ENCODE data around the gene EPB41.
A peak's percentile ranks its signal among the peaks of the same experiment; 100 is the strongest.

The EPB41 gene

DNA sequence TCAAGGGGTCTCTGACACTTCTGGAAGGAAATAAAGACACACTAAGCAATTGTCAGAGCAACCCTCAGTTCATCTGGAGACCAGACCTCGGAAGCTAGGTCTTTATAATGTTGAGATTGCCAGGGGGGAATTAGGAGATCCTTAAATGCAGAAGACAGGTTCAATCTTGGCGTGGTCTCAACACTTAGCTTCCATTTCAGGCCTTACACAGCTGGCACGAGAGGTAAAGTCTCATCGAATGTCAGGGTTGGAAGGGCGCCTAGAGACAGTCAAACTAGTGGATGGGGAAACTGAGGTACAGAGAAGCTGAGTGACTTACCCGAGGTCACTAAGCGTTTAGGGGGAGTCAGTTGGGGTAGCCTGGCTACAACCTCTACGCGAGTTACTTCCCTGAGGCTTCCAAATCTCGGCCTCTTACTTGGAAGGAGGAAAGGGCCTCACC is 562 bp upstream of the EPB41 start:
- H3K4me3 ChIP-seq (IDR thresholded peaks at IDR 0.05; ENCODE audit: insufficient read depth, low read depth, low read length): no peak overlapping the region
- peak overlapping the region; percentile 88 for H3K4me2 ChIP-seq
- H3K9ac ChIP-seq: peak overlapping the region; percentile 68; the same call in 1 of the 2 replicates
- H3K36me3 ChIP-seq (ENCODE audit: insufficient read depth): no peaks in the 10 kb centered on the region
- peak overlapping the region; percentile 18; the same call in 1 of the 2 replicates for H2AFZ ChIP-seq (ENCODE audit: low read depth)
- TF ChIP-seq, protein P1, sequence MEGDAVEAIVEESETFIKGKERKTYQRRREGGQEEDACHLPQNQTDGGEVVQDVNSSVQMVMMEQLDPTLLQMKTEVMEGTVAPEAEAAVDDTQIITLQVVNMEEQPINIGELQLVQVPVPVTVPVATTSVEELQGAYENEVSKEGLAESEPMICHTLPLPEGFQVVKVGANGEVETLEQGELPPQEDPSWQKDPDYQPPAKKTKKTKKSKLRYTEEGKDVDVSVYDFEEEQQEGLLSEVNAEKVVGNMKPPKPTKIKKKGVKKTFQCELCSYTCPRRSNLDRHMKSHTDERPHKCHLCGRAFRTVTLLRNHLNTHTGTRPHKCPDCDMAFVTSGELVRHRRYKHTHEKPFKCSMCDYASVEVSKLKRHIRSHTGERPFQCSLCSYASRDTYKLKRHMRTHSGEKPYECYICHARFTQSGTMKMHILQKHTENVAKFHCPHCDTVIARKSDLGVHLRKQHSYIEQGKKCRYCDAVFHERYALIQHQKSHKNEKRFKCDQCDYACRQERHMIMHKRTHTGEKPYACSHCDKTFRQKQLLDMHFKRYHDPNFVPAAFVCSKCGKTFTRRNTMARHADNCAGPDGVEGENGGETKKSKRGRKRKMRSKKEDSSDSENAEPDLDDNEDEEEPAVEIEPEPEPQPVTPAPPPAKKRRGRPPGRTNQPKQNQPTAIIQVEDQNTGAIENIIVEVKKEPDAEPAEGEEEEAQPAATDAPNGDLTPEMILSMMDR (conservative IDR thresholded peaks at IDR 0.05; ENCODE audit: low read depth, low read length): no peak
- H3K27ac ChIP-seq: peak overlapping the region; percentile 19; the same call in 1 of the 2 replicates
- no peaks in the 10 kb centered on the region for H4K20me1 ChIP-seq (ENCODE audit: insufficient read depth)
- H3K4me1 ChIP-seq (ENCODE audit: low read depth, poor library complexity, severe bottlenecking): peaks cover 26% of the 10 kb centered on the region
- no peaks in the 10 kb centered on the region for H3K27me3 ChIP-seq (ENCODE audit: insufficient read depth, low read depth)
- H3K79me2 ChIP-seq (ENCODE audit: insufficient read depth, low read depth): peaks cover 32% of the 10 kb centered on the region; the same call in 1 of the 2 replicates

DNA sequence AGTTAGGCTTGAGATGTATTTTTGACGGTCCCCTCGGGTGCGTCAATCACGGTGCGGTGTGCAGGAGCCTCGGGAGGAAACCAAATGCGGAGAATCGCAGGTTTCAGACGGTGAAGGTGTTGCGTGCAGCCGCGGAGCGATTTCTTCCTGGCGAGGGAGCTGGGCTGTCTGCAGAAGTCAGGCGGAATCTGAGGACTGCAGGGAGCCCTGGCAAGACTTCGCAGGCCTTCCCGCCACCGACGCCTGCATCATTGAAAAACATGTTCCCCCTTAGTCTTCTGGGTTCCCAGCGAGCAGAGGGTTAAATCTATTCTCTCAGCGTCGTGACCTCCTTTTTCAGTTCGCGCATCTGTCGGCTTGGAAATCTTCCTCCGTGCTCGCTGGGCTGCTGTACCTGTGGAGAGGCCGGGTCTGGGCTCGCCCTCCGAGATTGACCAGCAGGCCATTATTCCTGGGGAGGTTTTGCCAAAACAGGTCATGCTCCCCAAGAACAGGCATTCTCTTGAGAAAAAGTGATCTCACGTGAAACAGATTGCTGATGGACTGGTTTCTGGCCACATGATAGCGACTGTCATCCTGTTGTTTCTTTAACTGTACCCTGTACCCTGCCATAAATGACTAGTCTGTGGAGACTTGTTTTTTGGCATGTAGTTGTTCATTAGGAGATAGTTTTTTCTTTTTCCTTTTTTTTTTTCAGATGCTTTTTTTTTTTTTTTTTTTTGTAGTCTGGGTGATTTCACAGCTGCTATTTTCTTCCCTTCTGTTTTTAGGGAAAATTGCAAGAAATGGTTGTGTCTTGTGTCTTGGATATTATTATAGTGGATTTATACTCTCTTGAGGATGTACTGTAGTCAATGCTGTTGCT is 894 bp downstream of the EPB41 start:
- TF ChIP-seq, protein P1 (conservative IDR thresholded peaks at IDR 0.05; ENCODE audit: low read depth, low read length): no peak

DNA sequence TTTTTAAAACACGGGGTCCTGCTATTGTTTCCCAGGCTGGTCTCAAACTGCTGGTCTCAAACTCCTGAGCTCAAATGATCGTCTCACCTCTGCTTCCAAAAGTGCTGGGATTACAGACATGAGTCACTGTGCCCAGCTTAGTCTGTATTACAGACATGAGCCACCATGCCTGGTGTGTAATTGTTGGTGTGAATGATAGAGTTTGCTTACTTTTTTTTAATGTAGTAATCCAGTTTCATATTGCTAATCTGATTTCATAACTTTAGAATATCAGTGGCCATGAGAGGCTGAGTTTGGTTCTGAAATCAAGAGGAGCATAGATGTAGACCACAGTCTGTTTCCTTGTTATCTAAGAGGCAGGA is 3.4 kb downstream of the EPB41 start:
- H3K9ac ChIP-seq: no peak overlapping the region
- H3K27me3 ChIP-seq (ENCODE audit: insufficient read depth, low read depth): no peaks in the 10 kb centered on the region
- H2AFZ ChIP-seq (ENCODE audit: low read depth): no peak overlapping the region
- H3K79me2 ChIP-seq (ENCODE audit: insufficient read depth, low read depth): peaks cover 46% of the 10 kb centered on the region; the same call in 1 of the 2 replicates
- no peak overlapping the region for H3K27ac ChIP-seq
- TF ChIP-seq, protein P1 (conservative IDR thresholded peaks at IDR 0.05; ENCODE audit: low read depth, low read length): no peak
- no peaks in the 10 kb centered on the region for H4K20me1 ChIP-seq (ENCODE audit: insufficient read depth)
- H3K4me2 ChIP-seq: no peak overlapping the region
- H3K4me3 ChIP-seq (IDR thresholded peaks at IDR 0.05; ENCODE audit: insufficient read depth, low read depth, low read length): no peak overlapping the region
- no peaks in the 10 kb centered on the region for H3K36me3 ChIP-seq (ENCODE audit: insufficient read depth)
- peaks cover 26% of the 10 kb centered on the region for H3K4me1 ChIP-seq (ENCODE audit: low read depth, poor library complexity, severe bottlenecking)

More for the DNA sequence above, 894 bp downstream of the EPB41 start:
- peak overlapping the region; percentile 57; the same call in 1 of the 2 replicates for H3K27ac ChIP-seq
- H4K20me1 ChIP-seq (ENCODE audit: insufficient read depth): no peaks in the 10 kb centered on the region
- no peaks in the 10 kb centered on the region for H3K27me3 ChIP-seq (ENCODE audit: insufficient read depth, low read depth)
- peaks cover 26% of the 10 kb centered on the region for H3K4me1 ChIP-seq (ENCODE audit: low read depth, poor library complexity, severe bottlenecking)
- peak overlapping the region; percentile 41; the same call in 1 of the 2 replicates for H2AFZ ChIP-seq (ENCODE audit: low read depth)
- peak overlapping the region; percentile 88 for H3K4me2 ChIP-seq
- no peaks in the 10 kb centered on the region for H3K36me3 ChIP-seq (ENCODE audit: insufficient read depth)
- H3K79me2 ChIP-seq (ENCODE audit: insufficient read depth, low read depth): peaks cover 45% of the 10 kb centered on the region; the same call in 1 of the 2 replicates
- H3K4me3 ChIP-seq (IDR thresholded peaks at IDR 0.05; ENCODE audit: insufficient read depth, low read depth, low read length): no peak overlapping the region
- peak overlapping the region; percentile 68; the same call in 1 of the 2 replicates for H3K9ac ChIP-seq

DNA sequence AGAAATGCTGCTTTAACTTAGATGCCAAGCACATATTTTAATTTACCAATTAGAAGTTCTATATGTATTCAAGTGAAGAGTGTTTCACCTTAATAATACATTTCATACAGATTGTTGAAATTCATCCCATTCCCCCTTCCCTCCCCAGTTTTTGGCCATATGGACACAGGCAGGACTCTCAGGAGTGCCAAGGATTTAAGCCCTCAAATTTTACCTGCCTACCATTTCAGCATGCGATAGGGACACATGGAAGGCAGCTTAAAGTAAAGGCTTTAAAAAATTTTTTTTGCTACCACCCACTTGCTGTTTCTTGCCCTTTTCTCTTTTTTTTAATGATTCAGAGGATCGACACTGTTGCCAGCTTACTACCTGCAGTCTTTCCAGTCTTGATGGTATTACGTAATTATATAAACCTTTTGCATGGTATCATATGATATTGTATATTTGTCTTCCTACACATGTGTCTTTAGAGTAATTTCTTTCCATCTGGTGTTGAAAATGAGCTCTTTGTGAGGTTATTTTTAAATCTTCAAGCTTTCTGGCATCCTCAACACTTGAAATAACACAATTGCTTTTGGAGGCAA is 7.0 kb downstream of the EPB41 start:
- H3K4me3 ChIP-seq (IDR thresholded peaks at IDR 0.05; ENCODE audit: insufficient read depth, low read depth, low read length): no peak overlapping the region
- peaks cover 55% of the 10 kb centered on the region for H3K79me2 ChIP-seq (ENCODE audit: insufficient read depth, low read depth)
- no peaks in the 10 kb centered on the region for H3K36me3 ChIP-seq (ENCODE audit: insufficient read depth)
- H2AFZ ChIP-seq (ENCODE audit: low read depth): no peak overlapping the region
- no peaks in the 10 kb centered on the region for H4K20me1 ChIP-seq (ENCODE audit: insufficient read depth)
- H3K27ac ChIP-seq: no peak overlapping the region
- H3K4me2 ChIP-seq: no peak overlapping the region
- TF ChIP-seq, protein P1 (conservative IDR thresholded peaks at IDR 0.05; ENCODE audit: low read depth, low read length): no peak
- H3K4me1 ChIP-seq (ENCODE audit: low read depth, poor library complexity, severe bottlenecking): peaks cover 19% of the 10 kb centered on the region
- no peaks in the 10 kb centered on the region for H3K27me3 ChIP-seq (ENCODE audit: insufficient read depth, low read depth)
- H3K9ac ChIP-seq: no peak overlapping the region

Data from KMS-11 (cell line).